Measurements from ENCODE around the gene OSBPL2. TPM values are rescaled to one million over a fixed set of nuclear protein-coding genes. Genes with fewer than 3 reads are reported as not detected.

Gene OSBPL2
- total RNA-seq, 2 experiments from 2014 or later, result 23.6 to 24.3 TPM

DNA sequence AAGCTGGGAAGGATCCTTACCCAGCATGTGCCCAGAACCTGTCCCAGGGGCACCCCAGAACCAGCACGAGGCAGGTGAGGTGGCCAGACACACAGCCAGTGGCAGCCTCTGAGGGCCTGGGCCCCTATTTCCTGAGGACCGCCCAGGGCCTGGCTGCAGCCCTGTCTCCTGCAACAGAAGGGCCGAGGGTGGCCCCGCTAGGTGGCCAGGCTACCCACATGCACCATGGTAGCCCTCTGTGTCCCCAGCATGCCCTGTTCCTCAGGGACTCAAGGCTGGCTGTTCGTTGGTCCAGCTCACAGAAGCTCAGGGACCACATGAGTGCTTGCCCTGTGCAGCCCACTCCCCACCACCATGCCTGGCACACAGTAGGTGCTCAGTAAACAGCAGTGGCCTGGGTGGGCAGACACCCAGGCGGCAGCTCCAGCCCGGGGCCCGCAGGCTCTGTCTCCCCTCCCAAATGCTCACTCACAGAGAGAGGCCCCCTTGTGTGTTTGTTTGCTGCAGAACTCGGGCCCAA is 26.5 kb upstream of the OSBPL2 start:
- DNase-seq (no peak), ATAC-seq (no peak)
- H3K4me3 Mint-ChIP-seq, result no peak overlapping the region
- no peaks in the 10 kb centered on the region for H3K9me3 Mint-ChIP-seq
- TF ChIP-seq, protein P1, sequence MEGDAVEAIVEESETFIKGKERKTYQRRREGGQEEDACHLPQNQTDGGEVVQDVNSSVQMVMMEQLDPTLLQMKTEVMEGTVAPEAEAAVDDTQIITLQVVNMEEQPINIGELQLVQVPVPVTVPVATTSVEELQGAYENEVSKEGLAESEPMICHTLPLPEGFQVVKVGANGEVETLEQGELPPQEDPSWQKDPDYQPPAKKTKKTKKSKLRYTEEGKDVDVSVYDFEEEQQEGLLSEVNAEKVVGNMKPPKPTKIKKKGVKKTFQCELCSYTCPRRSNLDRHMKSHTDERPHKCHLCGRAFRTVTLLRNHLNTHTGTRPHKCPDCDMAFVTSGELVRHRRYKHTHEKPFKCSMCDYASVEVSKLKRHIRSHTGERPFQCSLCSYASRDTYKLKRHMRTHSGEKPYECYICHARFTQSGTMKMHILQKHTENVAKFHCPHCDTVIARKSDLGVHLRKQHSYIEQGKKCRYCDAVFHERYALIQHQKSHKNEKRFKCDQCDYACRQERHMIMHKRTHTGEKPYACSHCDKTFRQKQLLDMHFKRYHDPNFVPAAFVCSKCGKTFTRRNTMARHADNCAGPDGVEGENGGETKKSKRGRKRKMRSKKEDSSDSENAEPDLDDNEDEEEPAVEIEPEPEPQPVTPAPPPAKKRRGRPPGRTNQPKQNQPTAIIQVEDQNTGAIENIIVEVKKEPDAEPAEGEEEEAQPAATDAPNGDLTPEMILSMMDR (IDR thresholded peaks at IDR 0.05), result no peak
- ChIA-PET POLR2A (no interaction called here), CTCF (no interaction called here)
- peaks cover 7% of the 10 kb centered on the region for H3K27me3 Mint-ChIP-seq
- intact Hi-C loops (cut with micrococcal nuclease), result no loop called here
- no peaks in the 10 kb centered on the region for H3K4me1 Mint-ChIP-seq (ENCODE audit: low read depth)
- no peaks in the 10 kb centered on the region for H3K36me3 Mint-ChIP-seq (ENCODE audit: low read depth)
- H3K27ac Mint-ChIP-seq, result no peak overlapping the region

DNA sequence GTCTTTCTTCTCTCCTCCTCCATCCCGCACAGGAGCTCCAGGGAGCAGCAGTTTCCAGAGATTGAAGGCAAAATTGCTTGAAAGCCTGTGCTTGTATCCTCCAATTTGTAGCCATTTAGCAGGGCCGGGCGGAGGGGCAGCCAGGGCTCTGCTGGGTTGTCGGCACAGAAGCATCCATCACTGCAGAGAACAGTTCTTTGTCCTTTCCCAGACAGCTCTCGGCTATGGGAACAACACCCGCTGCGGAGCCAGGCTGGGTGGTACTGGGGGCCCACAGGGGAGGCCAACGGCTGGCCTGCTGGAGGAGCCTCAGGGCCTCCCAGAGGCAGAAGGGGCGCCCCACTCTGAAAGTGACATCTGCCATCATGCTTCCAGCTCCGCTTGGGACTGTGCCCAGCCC is 26.0 kb upstream of the OSBPL2 start:
- ChIA-PET POLR2A (no interaction called here), CTCF (no interaction called here)
- TF ChIP-seq, protein P1 (IDR thresholded peaks at IDR 0.05), result no peak
- intact Hi-C loops (cut with micrococcal nuclease), result no loop called here
- H3K36me3 Mint-ChIP-seq (ENCODE audit: low read depth), result no peaks in the 10 kb centered on the region
- no peak overlapping the region for H3K4me3 Mint-ChIP-seq
- H3K9me3 Mint-ChIP-seq, result no peaks in the 10 kb centered on the region
- H3K4me1 Mint-ChIP-seq (ENCODE audit: low read depth), result no peaks in the 10 kb centered on the region
- H3K27ac Mint-ChIP-seq, result no peak overlapping the region
- H3K27me3 Mint-ChIP-seq, result peaks cover 11% of the 10 kb centered on the region
- ATAC-seq, result no peak
- no peak for DNase-seq

DNA sequence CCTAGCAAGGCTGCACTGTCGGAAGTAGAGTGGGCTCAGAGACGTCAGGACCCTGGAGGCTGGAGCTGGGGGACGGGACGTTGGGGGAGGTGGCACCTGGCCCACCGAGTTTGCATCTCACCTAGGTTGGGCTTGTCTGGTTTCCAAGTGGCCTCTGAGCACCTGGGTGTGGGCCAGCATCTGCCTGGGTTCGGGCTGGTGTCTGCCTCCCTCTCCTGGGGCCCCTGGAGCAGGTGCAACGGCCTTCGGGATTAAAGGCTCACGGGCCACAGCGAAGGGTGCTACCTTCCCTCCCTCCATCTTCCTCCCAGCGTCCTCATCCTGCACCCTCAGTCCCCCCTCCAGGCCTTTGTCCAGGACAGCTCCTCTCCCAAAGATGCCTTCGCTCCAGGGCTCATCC is 24.3 kb upstream of the OSBPL2 start:
- POLR2A ChIA-PET, result no interaction called here

DNA sequence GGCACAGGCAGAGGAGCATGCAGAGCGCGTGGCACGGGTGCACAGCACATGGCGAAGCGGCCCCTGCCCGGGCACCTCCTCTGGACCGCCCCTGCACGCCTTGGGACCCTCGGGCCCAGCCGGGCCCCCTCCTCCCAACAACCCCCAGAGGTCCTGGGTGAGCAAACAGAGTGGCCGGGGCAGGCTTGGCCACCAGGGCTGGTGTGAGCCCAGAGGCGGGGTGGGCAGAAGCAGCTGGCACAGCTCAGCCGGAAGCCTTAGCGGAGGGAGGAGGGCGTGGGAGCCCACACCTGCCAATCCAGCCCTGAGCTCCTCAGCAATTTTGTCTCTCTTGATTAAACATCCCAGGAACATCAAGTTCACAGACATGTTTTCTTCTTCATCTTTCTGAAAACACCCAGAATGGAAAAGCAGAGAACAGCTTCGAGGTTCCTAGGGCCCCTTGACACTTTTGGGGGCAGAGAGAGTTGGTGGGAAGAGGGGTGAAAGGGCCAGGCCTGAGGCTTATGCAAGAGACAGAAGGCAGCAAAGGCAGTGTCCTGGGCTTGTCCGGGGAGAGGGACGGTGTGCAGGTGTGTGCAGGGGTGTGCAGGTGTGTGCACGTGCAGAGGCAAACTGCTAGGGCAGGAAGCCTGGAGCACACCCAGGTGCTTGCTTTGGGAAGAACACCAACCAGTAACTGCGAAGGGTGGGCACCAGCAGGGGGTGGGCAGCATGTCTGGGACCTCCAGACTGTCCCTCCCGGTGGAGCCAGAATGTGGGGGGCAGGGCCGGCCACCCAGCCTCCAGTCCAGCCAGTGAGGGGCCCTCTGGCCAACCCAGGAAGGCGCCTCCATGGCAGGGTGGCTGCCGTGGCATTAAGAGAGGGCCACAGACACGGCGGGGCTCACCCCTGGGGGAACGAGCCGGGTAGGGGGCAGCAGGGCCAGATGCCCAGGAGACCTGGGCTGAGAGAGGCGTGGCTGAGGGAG is 23.0 kb upstream of the OSBPL2 start:
- peaks cover 24% of the 10 kb centered on the region for H3K27me3 Mint-ChIP-seq

More for the DNA sequence above, 24.3 kb upstream of the OSBPL2 start:
- Mint-ChIP-seq H3K36me3 (ENCODE audit: low read depth) (no peaks in the 10 kb centered on the region), H3K27ac (no peak overlapping the region), H3K4me3 (no peak overlapping the region), H3K27me3 (peaks cover 21% of the 10 kb centered on the region), H3K4me1 (ENCODE audit: low read depth) (no peaks in the 10 kb centered on the region), H3K9me3 (no peaks in the 10 kb centered on the region)
- intact Hi-C loops (cut with micrococcal nuclease), result no loop called here
- TF ChIP-seq, protein P1 (IDR thresholded peaks at IDR 0.05), result no peak
- DNase-seq, result no peak
- no peak for ATAC-seq
- CTCF ChIA-PET, result no interaction called here

More for the DNA sequence above, 23.0 kb upstream of the OSBPL2 start:
- ChIA-PET POLR2A (no interaction called here), CTCF (no interaction called here)
- no peaks in the 10 kb centered on the region for H3K4me1 Mint-ChIP-seq (ENCODE audit: low read depth)
- TF ChIP-seq, protein P1 (IDR thresholded peaks at IDR 0.05), result no peak
- DNase-seq (no peak), ATAC-seq (no peak)
- H3K4me3 Mint-ChIP-seq, result no peak overlapping the region
- H3K27ac Mint-ChIP-seq, result no peak overlapping the region
- H3K9me3 Mint-ChIP-seq, result no peaks in the 10 kb centered on the region
- intact Hi-C loops (cut with micrococcal nuclease), result no loop called here
- no peaks in the 10 kb centered on the region for H3K36me3 Mint-ChIP-seq (ENCODE audit: low read depth)

Measured in activated CD8-positive, alpha-beta T cell treated with anti-CD3 and anti-CD28 coated beads for 36 hours (primary cell).